Measurements from ENCODE around the gene ABHD6.
"Not testable (repeated sequence)": the region's sequence is repeated elsewhere in the genome, so short reads cannot be mapped to it uniquely, and the experiment has no call there.

The ABHD6 gene

GRCh38 chr3:58323529-58324390 lies 86.2 kb downstream of the ABHD6 start:
- peak; percentile 86 for ATAC-seq

GRCh38 chr3:58324391-58325390 lies 87.1 kb downstream of the ABHD6 start:
- DNase-seq, result no peak
- peak; percentile 72 for ATAC-seq

More at GRCh38 chr3:58323529-58324390, 86.2 kb downstream of the ABHD6 start:
- no peak for DNase-seq

- no peak for ATAC-seq
- no peak for DNase-seq
Measured at GRCh38 chr3:58325525-58325992, 88.0 kb downstream of the ABHD6 start.

- DNase-seq (no peak), ATAC-seq (no peak)
Measured at GRCh38 chr3:58326267-58326900, 88.8 kb downstream of the ABHD6 start.

GRCh38 chr3:58329150-58329921 lies 91.7 kb downstream of the ABHD6 start:
- DNase-seq (no peak), ATAC-seq (no peak)

GRCh38 chr3:58329922-58330413 lies 92.4 kb downstream of the ABHD6 start:
- ATAC-seq (no peak), DNase-seq (no peak)

GRCh38 chr3:58331593-58332152 lies 94.1 kb downstream of the ABHD6 start:
- DNase-seq (no peak), ATAC-seq (no peak)

GRCh38 chr3:58332575-58333188 lies 95.1 kb downstream of the ABHD6 start, which contains the start of gene PXK:
Gene PXK (plus strand): TSS chr3:58332892. CDS start chr3:58332989, 97 bp downstream.
- ATAC-seq, result peak; percentile 91
- DNase-seq, result peak; percentile 86

- DNase-seq (peak; percentile 51), ATAC-seq (peak; percentile 33)
Measured at GRCh38 chr3:58333206-58334012, 95.8 kb downstream of the ABHD6 start.

GRCh38 chr3:58334013-58334321 lies 96.4 kb downstream of the ABHD6 start:
- ATAC-seq, result no peak
- DNase-seq, result no peak

GRCh38 chr3:58334506-58334884 lies 96.9 kb downstream of the ABHD6 start:
- DNase-seq (no peak), ATAC-seq (no peak)

- ATAC-seq, result no peak
Measured at GRCh38 chr3:58335652-58335947, 98.0 kb downstream of the ABHD6 start.

GRCh38 chr3:58336135-58336882 lies 98.7 kb downstream of the ABHD6 start:
- no peak for DNase-seq
- ATAC-seq, result no peak

More at GRCh38 chr3:58335652-58335947, 98.0 kb downstream of the ABHD6 start:
- no peak for DNase-seq

GRCh38 chr3:58337190-58337589 lies 99.6 kb downstream of the ABHD6 start:
- no peak for DNase-seq
- ATAC-seq, result no peak

- DNase-seq, ATAC-seq: not testable (repeated sequence)
Measured at GRCh38 chr3:58339146-58339545, 101.6 kb downstream of the ABHD6 start.

GRCh38 chr3:58340594-58341244 lies 103.1 kb downstream of the ABHD6 start:
- DNase-seq (no peak), ATAC-seq (no peak)

- DNase-seq, result no peak
Measured at GRCh38 chr3:58341376-58341775, 103.8 kb downstream of the ABHD6 start.

GRCh38 chr3:58342676-58343075 lies 105.1 kb downstream of the ABHD6 start:
- no peak for DNase-seq
- ATAC-seq, result no peak

More at GRCh38 chr3:58341376-58341775, 103.8 kb downstream of the ABHD6 start:
- no peak for ATAC-seq

Measured in stimulated activated naive CD8-positive, alpha-beta T cell treated with anti-CD3 and anti-CD28 coated beads, Interleukin-15, Interleukin-2, amounts not matched to agents 100 U/mL and 50 U/mL, for 24 hours (primary cell).